ENCODE measurements around the gene KRTAP5-1. TPM values are rescaled to one million over a fixed set of nuclear protein-coding genes. Genes with fewer than 3 reads are reported as not detected.

KRTAP5-1 gene
- total RNA-seq, 1 experiment from 2014 or later: not detected

- H3K4me3 Mint-ChIP-seq (ENCODE audit: unreplicated experiment): no peak overlapping the region
- peaks cover 16% of the 10 kb centered on the region for H3K4me1 Mint-ChIP-seq (ENCODE audit: insufficient read depth, unreplicated experiment)
- peaks cover 5% of the 10 kb centered on the region for H3K36me3 Mint-ChIP-seq (ENCODE audit: insufficient read depth, unreplicated experiment)
- POLR2A ChIA-PET: no interaction called here
- intact Hi-C loops (cut with micrococcal nuclease): no loop called here
- DNase-seq (ENCODE audit: unreplicated experiment): peak; percentile 24
- H3K27me3 Mint-ChIP-seq (ENCODE audit: insufficient read depth, unreplicated experiment): no peaks in the 10 kb centered on the region
- H3K9me3 Mint-ChIP-seq (ENCODE audit: unreplicated experiment): no peaks in the 10 kb centered on the region
- TF ChIP-seq, protein P1, sequence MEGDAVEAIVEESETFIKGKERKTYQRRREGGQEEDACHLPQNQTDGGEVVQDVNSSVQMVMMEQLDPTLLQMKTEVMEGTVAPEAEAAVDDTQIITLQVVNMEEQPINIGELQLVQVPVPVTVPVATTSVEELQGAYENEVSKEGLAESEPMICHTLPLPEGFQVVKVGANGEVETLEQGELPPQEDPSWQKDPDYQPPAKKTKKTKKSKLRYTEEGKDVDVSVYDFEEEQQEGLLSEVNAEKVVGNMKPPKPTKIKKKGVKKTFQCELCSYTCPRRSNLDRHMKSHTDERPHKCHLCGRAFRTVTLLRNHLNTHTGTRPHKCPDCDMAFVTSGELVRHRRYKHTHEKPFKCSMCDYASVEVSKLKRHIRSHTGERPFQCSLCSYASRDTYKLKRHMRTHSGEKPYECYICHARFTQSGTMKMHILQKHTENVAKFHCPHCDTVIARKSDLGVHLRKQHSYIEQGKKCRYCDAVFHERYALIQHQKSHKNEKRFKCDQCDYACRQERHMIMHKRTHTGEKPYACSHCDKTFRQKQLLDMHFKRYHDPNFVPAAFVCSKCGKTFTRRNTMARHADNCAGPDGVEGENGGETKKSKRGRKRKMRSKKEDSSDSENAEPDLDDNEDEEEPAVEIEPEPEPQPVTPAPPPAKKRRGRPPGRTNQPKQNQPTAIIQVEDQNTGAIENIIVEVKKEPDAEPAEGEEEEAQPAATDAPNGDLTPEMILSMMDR (IDR thresholded peaks at IDR 0.05; ENCODE audit: unreplicated experiment): no peak
- CTCF ChIA-PET: interaction anchor here (0.6 to 5.5 kb wide), 3 partner anchors 10 to 55 kb away, joined by 3 to 26 read pairs (median 7); no protein-coding TSS in a partner anchor
- no peak overlapping the region for H3K27ac Mint-ChIP-seq (ENCODE audit: low read depth, unreplicated experiment)
- BruUV-seq (replicated peaks): no TSS peak
These were observed 20.4 kb downstream of the KRTAP5-1 start for GRCh38 chr11:1564535-1565172.

- Mint-ChIP-seq H3K27me3 (ENCODE audit: insufficient read depth, unreplicated experiment) (no peaks in the 10 kb centered on the region), H3K4me3 (ENCODE audit: unreplicated experiment) (no peak overlapping the region), H3K9me3 (ENCODE audit: unreplicated experiment) (no peaks in the 10 kb centered on the region), H3K36me3 (ENCODE audit: insufficient read depth, unreplicated experiment) (no peaks in the 10 kb centered on the region), H3K4me1 (ENCODE audit: insufficient read depth, unreplicated experiment) (peaks cover 16% of the 10 kb centered on the region), H3K27ac (ENCODE audit: low read depth, unreplicated experiment) (no peak overlapping the region)
- intact Hi-C loops (cut with micrococcal nuclease): no loop called here
- CTCF ChIA-PET: interaction anchor here (0.6 to 5.5 kb wide), 5 partner anchors 11 to 266 kb away, joined by 3 to 26 read pairs (median 3); no protein-coding TSS in a partner anchor
- BruUV-seq (replicated peaks): no TSS peak
- TF ChIP-seq, protein P1 (IDR thresholded peaks at IDR 0.05; ENCODE audit: unreplicated experiment): no peak
- POLR2A ChIA-PET: no interaction called here
- DNase-seq (ENCODE audit: unreplicated experiment): no peak
These were observed 21.2 kb downstream of the KRTAP5-1 start for GRCh38 chr11:1563697-1564534.

- H3K4me3 Mint-ChIP-seq (ENCODE audit: unreplicated experiment): no peak overlapping the region
- CTCF ChIA-PET: interaction anchor here (0.6 to 5.5 kb wide), 3 partner anchors 12 to 267 kb away, joined by 3 to 26 read pairs (median 3); no protein-coding TSS in a partner anchor
These were observed 21.9 kb downstream of the KRTAP5-1 start for GRCh38 chr11:1563149-1563638.

More at GRCh38 chr11:1563149-1563638, 21.9 kb downstream of the KRTAP5-1 start:
- intact Hi-C loops (cut with micrococcal nuclease): no loop called here
- Mint-ChIP-seq H3K27me3 (ENCODE audit: insufficient read depth, unreplicated experiment) (no peaks in the 10 kb centered on the region), H3K36me3 (ENCODE audit: insufficient read depth, unreplicated experiment) (no peaks in the 10 kb centered on the region), H3K9me3 (ENCODE audit: unreplicated experiment) (no peaks in the 10 kb centered on the region), H3K27ac (ENCODE audit: low read depth, unreplicated experiment) (no peak overlapping the region), H3K4me1 (ENCODE audit: insufficient read depth, unreplicated experiment) (peaks cover 21% of the 10 kb centered on the region)
- DNase-seq (ENCODE audit: unreplicated experiment): no peak
- TF ChIP-seq, protein P1 (IDR thresholded peaks at IDR 0.05; ENCODE audit: unreplicated experiment): no peak
- POLR2A ChIA-PET: no interaction called here
- no TSS peak for BruUV-seq (replicated peaks)
